DMS114 treated with DMSO at 0.1 percent for 48 hours (cell line): ENCODE data around the gene HUNK.
"Not testable (repeated sequence)": the region's sequence is repeated elsewhere in the genome, so short reads cannot be mapped to it uniquely, and the experiment has no call there.

Experiments
- DNase-seq: peaks from one replicate; lab custom pipeline; 2025; ENCODE audit not compliant: unreplicated experiment; lab: John Stamatoyannopoulos, UW

The HUNK gene

GRCh38 chr21:31870472-31871193, 2.2 kb upstream of the HUNK start:
- no peak for DNase-seq

- DNase-seq: not testable (repeated sequence)
These were observed 1.4 kb upstream of the HUNK start for GRCh38 chr21:31871371-31871770.

DNA sequence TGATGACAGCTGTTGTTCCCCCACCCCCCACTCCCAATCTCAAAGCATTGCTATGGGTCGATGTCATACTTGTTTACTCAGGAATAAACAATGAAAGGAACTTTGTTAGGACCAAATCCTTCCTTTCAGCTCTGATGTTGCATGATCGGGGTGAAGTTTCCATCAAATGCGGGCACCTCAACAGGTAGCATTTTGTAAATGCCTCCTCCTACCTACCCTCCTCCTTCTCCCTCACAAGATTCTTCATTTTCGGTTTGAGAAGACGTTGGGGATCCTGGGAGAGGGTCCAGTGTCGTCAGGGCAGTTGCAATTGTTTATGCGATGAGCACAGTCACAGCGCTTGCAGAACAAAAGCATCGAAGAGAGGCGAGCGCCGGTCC, 758 bp upstream of the HUNK start:
- no peak for DNase-seq

- no peak for DNase-seq
These were observed 465 bp downstream of the HUNK start for GRCh38 chr21:31873275-31873695.

DNA sequence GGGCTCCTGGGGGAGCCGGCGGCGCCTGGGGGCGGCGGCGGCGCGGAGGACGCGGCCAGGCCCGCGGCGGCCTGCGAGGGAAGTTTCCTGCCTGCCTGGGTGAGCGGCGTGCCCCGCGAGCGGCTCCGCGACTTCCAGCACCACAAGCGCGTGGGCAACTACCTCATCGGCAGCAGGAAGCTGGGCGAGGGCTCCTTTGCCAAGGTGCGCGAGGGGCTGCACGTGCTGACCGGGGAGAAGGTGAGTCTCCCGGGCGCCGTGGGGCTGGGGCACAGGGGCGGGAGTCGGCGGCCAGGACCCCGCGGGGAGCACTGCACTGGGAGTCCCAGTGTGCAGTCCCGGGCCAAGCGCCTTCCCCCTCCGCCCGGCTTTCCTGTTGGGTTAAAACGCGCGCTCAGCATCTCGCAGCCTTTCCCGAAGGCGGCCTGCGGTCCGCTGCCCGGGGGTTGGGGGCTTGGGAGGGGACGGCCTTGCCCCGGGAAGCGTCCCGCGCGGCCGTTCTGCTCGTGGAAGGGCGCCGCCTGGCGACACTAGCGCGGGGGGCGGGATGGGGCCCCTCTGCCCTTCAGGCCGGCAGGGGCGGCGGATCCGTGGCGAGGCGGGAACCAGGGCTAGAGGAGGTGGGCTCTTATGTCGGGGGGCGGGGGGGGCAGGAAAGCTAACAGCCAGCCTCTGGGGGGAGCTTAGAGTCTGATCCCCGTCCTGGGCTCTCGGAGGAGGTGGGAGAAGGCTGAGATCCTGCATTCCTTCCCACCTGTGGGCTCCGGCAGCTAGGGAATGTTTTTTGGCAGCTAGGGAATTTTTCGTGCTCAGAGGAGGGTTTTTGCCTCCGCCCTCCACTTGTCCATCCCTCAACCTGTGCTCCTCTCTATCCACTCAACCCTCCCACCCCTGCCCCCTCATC, 1.1 kb downstream of the HUNK start:
- no peak for DNase-seq

GRCh38 chr21:31874812-31875212, 2.0 kb downstream of the HUNK start:
- DNase-seq: no peak

GRCh38 chr21:31875496-31876015, 2.7 kb downstream of the HUNK start:
- no peak for DNase-seq

DNA sequence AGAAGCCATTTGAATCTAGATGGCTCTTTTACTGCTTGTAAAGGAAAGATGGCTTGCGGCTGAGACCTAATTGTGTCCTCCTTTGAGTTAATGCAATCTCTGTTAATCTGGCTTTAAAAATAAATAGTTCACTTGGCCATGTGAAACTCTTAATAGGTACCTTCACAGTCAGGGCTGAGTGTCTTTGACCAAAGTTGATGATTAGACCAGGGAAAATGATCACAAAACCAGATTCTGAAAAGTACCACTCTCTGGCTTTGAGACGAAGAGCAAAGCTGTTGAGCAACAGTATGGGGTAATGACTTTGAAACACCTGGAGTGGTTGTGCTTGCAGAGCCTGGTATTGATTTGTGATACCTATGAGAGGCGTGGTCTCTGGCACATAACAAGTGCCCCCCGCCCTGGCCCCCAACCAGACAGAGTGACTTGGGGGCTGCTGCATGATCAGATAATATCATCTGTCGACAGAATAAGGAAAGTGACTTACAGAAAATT, 4.7 kb downstream of the HUNK start:
- DNase-seq: no peak

- DNase-seq: no peak
These were observed 6.0 kb downstream of the HUNK start for GRCh38 chr21:31878831-31879230.

DNA sequence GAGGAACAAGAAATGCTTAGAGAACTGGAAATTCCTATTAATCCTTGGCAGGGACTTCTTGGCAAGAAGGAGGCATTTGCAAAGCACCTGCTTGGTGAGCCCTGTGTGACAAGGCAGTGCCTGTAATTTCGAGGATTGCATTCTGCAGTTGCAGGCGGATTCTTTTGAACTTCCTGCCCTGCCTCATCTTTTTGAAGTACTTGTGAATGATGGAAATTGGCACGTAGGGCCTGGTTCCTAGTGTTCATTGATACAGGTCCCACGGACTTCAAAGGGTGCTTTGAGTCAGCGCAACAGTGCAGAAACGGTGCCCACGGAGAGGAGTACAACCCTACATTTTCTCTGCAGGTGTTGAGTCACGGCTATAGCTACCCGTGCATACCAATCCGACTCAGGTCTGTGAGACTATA, 6.4 kb downstream of the HUNK start:
- DNase-seq: no peak

DNA sequence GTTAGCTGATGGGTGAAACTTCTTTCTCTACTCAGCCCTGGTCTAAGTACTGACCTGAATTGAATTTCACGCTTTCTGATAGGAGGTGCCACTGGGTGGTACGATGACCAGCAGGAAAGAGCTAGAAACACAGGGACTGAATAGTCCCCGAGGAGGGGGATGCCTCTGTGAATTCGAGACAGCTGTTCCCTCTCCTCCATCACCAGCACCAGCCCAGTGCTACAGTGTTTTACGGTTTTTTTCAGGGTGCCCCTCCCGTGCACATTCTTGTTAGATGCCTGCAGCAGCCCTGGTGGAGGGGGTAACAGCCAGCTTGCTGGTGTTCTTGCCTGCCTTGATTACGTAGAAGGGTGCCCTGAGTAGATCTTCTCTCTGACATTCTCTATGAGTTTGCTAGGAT, 7.1 kb downstream of the HUNK start:
- DNase-seq: no peak

DNA sequence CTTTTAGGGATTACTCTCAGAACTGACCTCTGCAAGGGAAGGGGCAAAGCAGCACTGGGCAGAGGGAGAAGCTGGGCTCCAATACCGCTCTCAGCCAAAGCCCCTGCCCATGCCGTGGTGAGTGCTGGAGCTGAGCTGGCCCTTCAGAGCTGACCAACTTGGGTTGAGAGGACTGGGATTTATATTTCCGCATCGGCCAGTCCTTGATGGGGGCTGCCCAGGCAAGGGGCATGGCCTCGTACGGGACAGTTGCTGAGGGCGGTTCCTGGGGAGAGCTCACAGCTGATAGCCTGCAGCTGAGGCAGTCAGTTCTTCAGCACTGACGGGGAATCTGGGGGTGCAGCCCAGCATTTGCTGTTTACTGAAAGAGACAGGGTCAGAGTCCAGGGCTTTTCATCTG, 8.0 kb downstream of the HUNK start:
- DNase-seq: no peak

GRCh38 chr21:31882711-31883110, 9.9 kb downstream of the HUNK start:
- DNase-seq: no peak

GRCh38 chr21:31885146-31885545, 12.3 kb downstream of the HUNK start:
- DNase-seq: no peak

GRCh38 chr21:31886915-31887314, 14.1 kb downstream of the HUNK start:
- DNase-seq: no peak

GRCh38 chr21:31887391-31887841, 14.6 kb downstream of the HUNK start:
- no peak for DNase-seq

GRCh38 chr21:31888936-31889371, 16.1 kb downstream of the HUNK start:
- no peak for DNase-seq

DNA sequence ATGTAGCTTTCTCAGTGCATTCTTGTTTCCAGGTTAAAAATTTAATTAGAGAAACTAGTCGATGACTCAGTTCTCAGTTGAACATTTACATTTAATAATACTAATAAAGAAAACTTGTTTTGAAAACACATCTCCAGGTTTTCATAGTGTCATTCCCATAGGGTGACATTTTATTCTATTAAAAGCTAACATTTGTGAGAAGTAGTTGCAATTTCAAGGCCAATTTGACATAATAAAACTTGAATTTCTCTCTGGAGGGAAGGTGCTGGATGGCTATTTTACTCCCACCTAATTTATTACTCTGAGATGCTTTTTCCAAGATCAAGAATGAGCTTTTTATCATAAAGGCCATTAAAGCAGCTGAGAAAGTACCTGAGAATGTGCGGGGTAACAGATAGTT, 16.6 kb downstream of the HUNK start:
- DNase-seq: no peak

- no peak for DNase-seq
These were observed 19.9 kb downstream of the HUNK start for GRCh38 chr21:31892686-31893085.

- no peak for DNase-seq
These were observed 21.1 kb downstream of the HUNK start for GRCh38 chr21:31893851-31894415.

DNA sequence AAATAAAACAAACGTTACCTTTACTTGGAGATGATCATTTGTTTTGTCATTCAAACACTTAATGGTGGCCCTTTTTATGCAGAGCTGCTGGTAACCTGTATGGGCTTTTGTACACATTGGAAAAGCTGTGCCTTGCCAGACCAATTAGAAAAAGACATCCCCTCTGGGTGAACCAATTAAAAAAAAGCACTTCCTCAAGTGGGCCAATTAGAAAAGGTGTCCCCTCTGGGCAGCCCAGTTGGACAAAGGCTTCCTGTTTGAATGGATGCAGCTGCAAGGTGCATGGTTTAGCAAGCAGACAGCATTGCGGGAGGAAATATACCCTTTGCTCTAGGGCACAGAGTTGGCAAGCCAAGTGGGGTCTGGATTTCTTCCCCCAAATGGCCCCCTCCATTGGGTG, 21.6 kb downstream of the HUNK start:
- no peak for DNase-seq
